OCI-LY7 (cell line): ENCODE measurements around the gene ADAMTS20. TPM values are rescaled to one million over a fixed set of nuclear protein-coding genes. Genes with fewer than 3 reads are reported as not detected.

ENCODE experiments used
- BruUV-seq: library from RNA; stranded (reverse); fragments of 400-500 nt; replicated peaks from 2 replicates; lab custom pipeline; 2021; lab: Mats Ljungman, UMichigan
- CTCF ChIA-PET: fragments of 300-600 bp; sonication (Branson Sonifier 250); formaldehyde crosslinking; loops from one replicate; lab custom pipeline; 2022; ENCODE audit warnings: antibody characterized with exemption; ENCODE audit not compliant: unreplicated experiment; lab: Charles Lee
- POLR2A ChIA-PET: fragments of 300-600 bp; sonication (Branson Sonifier 250); formaldehyde crosslinking; loops from one replicate; lab custom pipeline; 2022; ENCODE audit warnings: antibody characterized with exemption; lab: Charles Lee
- DNase-seq: peaks from one replicate; pipeline ENCODE4 v3.0.0-alpha.2; 2015; ENCODE audit warnings: low spot score
- H2AFZ ChIP-seq: fragments of 200-600 bp; sonication (generic), shearing (Covaris generic); 2 replicates; pipeline ENCODE4 v1.6.1; 2014; ENCODE audit warnings: mild to moderate bottlenecking, antibody characterized with exemption, low read length, moderate library complexity
- H3K27ac ChIP-seq: fragments of 200-600 bp; sonication (generic); 2 replicates; pipeline ENCODE4 v1.5.1; 2014; ENCODE audit warnings: mixed run types, low read depth, mild to moderate bottlenecking, moderate library complexity, low read length, inconsistent platforms; ENCODE audit not compliant: poor library complexity, severe bottlenecking
- H3K36me3 ChIP-seq: fragments of 200-600 bp; sonication (generic); 2 replicates; pipeline ENCODE4 v1.6.1; 2014; ENCODE audit warnings: mild to moderate bottlenecking, antibody characterized with exemption, low read length, moderate library complexity, mixed read lengths; ENCODE audit not compliant: insufficient read depth
- H3K4me1 ChIP-seq: fragments of 200-600 bp; sonication (generic); 2 replicates; pipeline ENCODE4 v1.5.1; 2014; ENCODE audit warnings: mild to moderate bottlenecking, low read length; ENCODE audit not compliant: insufficient read depth, poor library complexity, severe bottlenecking
- H3K4me2 ChIP-seq: fragments of 200-600 bp; sonication (generic); 2 replicates; pipeline ENCODE4 v1.6.1; 2014; ENCODE audit warnings: mild to moderate bottlenecking, low read length
- H3K4me3 ChIP-seq: fragments of 200-600 bp; sonication (generic); 2 replicates; pipeline ENCODE4 v1.5.1; 2014; ENCODE audit warnings: mild to moderate bottlenecking, low read depth, low read length; ENCODE audit not compliant: poor library complexity, severe bottlenecking
- H3K79me2 ChIP-seq: fragments of 200-600 bp; sonication (generic); 2 replicates; pipeline ENCODE4 v1.6.1; 2016; ENCODE audit warnings: low read depth, mild to moderate bottlenecking, low read length, moderate library complexity, mixed read lengths; ENCODE audit not compliant: insufficient read depth
- H3K9me2 ChIP-seq: fragments of 200-600 bp; sonication (generic); 2 replicates; pipeline ENCODE4 v1.6.1; 2016; ENCODE audit warnings: mild to moderate bottlenecking, low read length, mixed read lengths; ENCODE audit not compliant: insufficient read depth
- H3K9me3 ChIP-seq: fragments of 200-600 bp; sonication (generic); 2 replicates; pipeline ENCODE4 v1.6.1; 2014; ENCODE audit warnings: mild to moderate bottlenecking, mixed run types, low read length, mixed read lengths
- H4K20me1 ChIP-seq: fragments of 200-600 bp; sonication (generic); 2 replicates; pipeline ENCODE4 v1.6.1; 2014; ENCODE audit warnings: mild to moderate bottlenecking, antibody characterized with exemption, low read length, moderate library complexity, mixed read lengths; ENCODE audit not compliant: insufficient read depth
- EZH2phosphoT487 ChIP-seq: fragments of 200-600 bp; sonication (generic); IDR thresholded peaks from 2 replicates; pipeline ENCODE4 v1.6.1; 2018; ENCODE audit warnings: low read depth, borderline replicate concordance, mild to moderate bottlenecking, mixed run types, antibody characterized with exemption, low read length, moderate library complexity, mixed read lengths
- intact Hi-C: fragments of 100-400 bp; cut with micrococcal nuclease; formaldehyde crosslinking; loops from one replicate; pipeline ENCODE4 v1.10.0; 2022; ENCODE audit not compliant: unreplicated experiment
- total RNA-seq, 2 experiments: library from RNA; depleted of rRNA in 1 of 2; stranded (reverse); fragments of >200 nt in 1 of 2; shearing (Covaris generic) in 1 of 2; gene quantifications; 2 replicates each; pipeline ENCODE4 v1.2.3, GENCODE V29; 2014 to 2022
- TF ChIP-seq, protein P1 (sequence below): fragments of 200-600 bp; sonication (generic); conservative IDR thresholded peaks from 2 replicates; pipeline ENCODE4 v1.5.1; 2014; ENCODE audit warnings: mild to moderate bottlenecking, antibody characterized with exemption, low read length, moderate library complexity, mixed read lengths

Gene ADAMTS20
- total RNA-seq, 2 experiments from 2014 or later, result not detected

DNA sequence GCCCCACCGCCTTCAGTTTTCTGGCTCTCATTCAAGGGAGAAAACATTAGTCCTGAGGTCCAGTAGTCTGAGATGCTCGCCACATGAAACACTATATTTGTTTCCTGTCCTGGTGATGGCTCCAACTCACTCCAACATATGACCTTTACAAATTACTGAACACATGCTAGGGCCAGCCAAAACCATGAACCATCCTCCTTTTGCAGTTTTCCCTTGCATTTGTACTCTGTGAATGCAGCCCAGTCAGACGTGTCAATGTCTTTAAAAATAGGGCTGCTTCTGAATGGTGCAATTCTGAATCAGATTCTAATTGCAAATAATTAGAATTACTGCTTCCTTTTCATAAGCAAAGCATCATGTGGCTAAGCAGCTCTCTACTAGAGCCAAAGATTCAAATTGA, 36.0 kb downstream of the ADAMTS20 start:
- intact Hi-C loops, result no loop called here
- no peak for DNase-seq
- POLR2A ChIA-PET, result no interaction called here
- no peaks in the 10 kb centered on the region for H3K4me1 ChIP-seq
- H3K4me2 ChIP-seq, result no peak overlapping the region
- CTCF ChIA-PET, result no interaction called here
- no TSS peak for BruUV-seq
- no peak for TF ChIP-seq EZH2phosphoT487
- TF ChIP-seq, protein P1, sequence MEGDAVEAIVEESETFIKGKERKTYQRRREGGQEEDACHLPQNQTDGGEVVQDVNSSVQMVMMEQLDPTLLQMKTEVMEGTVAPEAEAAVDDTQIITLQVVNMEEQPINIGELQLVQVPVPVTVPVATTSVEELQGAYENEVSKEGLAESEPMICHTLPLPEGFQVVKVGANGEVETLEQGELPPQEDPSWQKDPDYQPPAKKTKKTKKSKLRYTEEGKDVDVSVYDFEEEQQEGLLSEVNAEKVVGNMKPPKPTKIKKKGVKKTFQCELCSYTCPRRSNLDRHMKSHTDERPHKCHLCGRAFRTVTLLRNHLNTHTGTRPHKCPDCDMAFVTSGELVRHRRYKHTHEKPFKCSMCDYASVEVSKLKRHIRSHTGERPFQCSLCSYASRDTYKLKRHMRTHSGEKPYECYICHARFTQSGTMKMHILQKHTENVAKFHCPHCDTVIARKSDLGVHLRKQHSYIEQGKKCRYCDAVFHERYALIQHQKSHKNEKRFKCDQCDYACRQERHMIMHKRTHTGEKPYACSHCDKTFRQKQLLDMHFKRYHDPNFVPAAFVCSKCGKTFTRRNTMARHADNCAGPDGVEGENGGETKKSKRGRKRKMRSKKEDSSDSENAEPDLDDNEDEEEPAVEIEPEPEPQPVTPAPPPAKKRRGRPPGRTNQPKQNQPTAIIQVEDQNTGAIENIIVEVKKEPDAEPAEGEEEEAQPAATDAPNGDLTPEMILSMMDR, result no peak
- H2AFZ ChIP-seq, result no peak overlapping the region
- H3K79me2 ChIP-seq, result no peaks in the 10 kb centered on the region
- H3K9me2 ChIP-seq, result no peaks in the 10 kb centered on the region
- no peaks in the 10 kb centered on the region for H3K9me3 ChIP-seq
- H3K4me3 ChIP-seq, result no peak overlapping the region
- no peaks in the 10 kb centered on the region for H4K20me1 ChIP-seq
- H3K36me3 ChIP-seq, result no peaks in the 10 kb centered on the region
- no peak overlapping the region for H3K27ac ChIP-seq

GRCh38 chr12:43501703-43502102, 50.3 kb downstream of the ADAMTS20 start:
- no peak overlapping the region for H3K4me3 ChIP-seq
- no peak overlapping the region for H3K4me2 ChIP-seq
- no peak overlapping the region for H3K27ac ChIP-seq
- H3K9me3 ChIP-seq, result no peaks in the 10 kb centered on the region
- intact Hi-C loops, result loop anchor here (10.0 kb wide), 1 partner anchor 383 kb away; no protein-coding TSS in a partner anchor
- ChIA-PET POLR2A (no interaction called here), CTCF (no interaction called here)
- no peaks in the 10 kb centered on the region for H3K9me2 ChIP-seq
- no peaks in the 10 kb centered on the region for H3K36me3 ChIP-seq
- H4K20me1 ChIP-seq, result no peaks in the 10 kb centered on the region
- no peak overlapping the region for H2AFZ ChIP-seq
- TF ChIP-seq, protein P1, result peak; percentile 74
- TF ChIP-seq EZH2phosphoT487, result no peak
- no TSS peak for BruUV-seq
- peak; percentile 10 for DNase-seq
- no peaks in the 10 kb centered on the region for H3K4me1 ChIP-seq
- no peaks in the 10 kb centered on the region for H3K79me2 ChIP-seq

- Histone ChIP-seq H3K36me3 (no peaks in the 10 kb centered on the region), H3K9me3 (no peaks in the 10 kb centered on the region), H3K4me3 (no peak overlapping the region), H3K79me2 (no peaks in the 10 kb centered on the region), H2AFZ (no peak overlapping the region), H3K4me1 (no peaks in the 10 kb centered on the region), H3K4me2 (no peak overlapping the region), H4K20me1 (no peaks in the 10 kb centered on the region), H3K27ac (no peak overlapping the region), H3K9me2 (no peaks in the 10 kb centered on the region)
- ChIA-PET CTCF (no interaction called here), POLR2A (no interaction called here)
- TF ChIP-seq, protein P1, result no peak
- no peak for TF ChIP-seq EZH2phosphoT487
- intact Hi-C loops, result no loop called here
- no TSS peak for BruUV-seq
- no peak for DNase-seq
Measured at GRCh38 chr12:43493261-43493797, 58.7 kb downstream of the ADAMTS20 start.
